Stimulated activated naive B cell treated with anti-CD40 and anti-IgM and Interleukin-4, amounts not matched to agents 10 μg/mL and 1 μg/mL and 100 μg/mL, for 72 hours (primary cell): ENCODE measurements around the gene TAS2R41.

ENCODE experiments used
- ATAC-seq, 2 donors: fragments of 150-1000 bp; cut with Tn5 transposase; replicated peaks; 2 replicates each; pipeline ENCODE4 v1.10.0; 2021; ENCODE audit warnings: moderate library complexity in 1 of 2
- DNase-seq: peaks from one replicate; pipeline ENCODE4 v3.0.0; 2021
- H3K27ac Mint-ChIP-seq: one replicate; pipeline ENCODE4 v1.8.0; 2022; ENCODE audit warnings: mild to moderate bottlenecking, mixed read lengths
- H3K27me3 Mint-ChIP-seq, 2 donors: one replicate each; pipeline ENCODE4 v1.8.0; 2022; ENCODE audit warnings: mixed read lengths in 2 of 2
- H3K36me3 Mint-ChIP-seq, 2 donors: one replicate each; pipeline ENCODE4 v1.8.0; 2022; ENCODE audit warnings: mixed read lengths in 2 of 2, mild to moderate bottlenecking in 1 of 2
- H3K4me1 Mint-ChIP-seq, 2 donors: one replicate each; pipeline ENCODE4 v1.8.0; 2022; ENCODE audit warnings: mixed read lengths in 2 of 2, mild to moderate bottlenecking in 1 of 2
- H3K4me3 Mint-ChIP-seq, 2 donors: one replicate each; pipeline ENCODE4 v1.8.0; 2022; ENCODE audit warnings: mild to moderate bottlenecking in 2 of 2, mixed read lengths in 2 of 2, moderate library complexity in 1 of 2
- H3K9me3 Mint-ChIP-seq, 2 donors: one replicate each; pipeline ENCODE4 v1.8.0; 2022; ENCODE audit warnings: mixed read lengths in 2 of 2, mild to moderate bottlenecking in 1 of 2

TAS2R41 gene

GRCh38 chr7:143493751-143494150 lies 16.1 kb downstream of the TAS2R41 start:
- DNase-seq (no peak), ATAC-seq (no peak)
- no peaks in the 10 kb centered on the region for H3K9me3 Mint-ChIP-seq
- H3K36me3 Mint-ChIP-seq, result no peaks in the 10 kb centered on the region
- no peak overlapping the region for H3K27ac Mint-ChIP-seq
- H3K4me3 Mint-ChIP-seq, result no peak overlapping the region
- H3K27me3 Mint-ChIP-seq, result peaks cover 0 to 18% of the 10 kb centered on the region in 2 donors
- H3K4me1 Mint-ChIP-seq, result peaks cover 0 to 4% of the 10 kb centered on the region in 2 donors

DNA sequence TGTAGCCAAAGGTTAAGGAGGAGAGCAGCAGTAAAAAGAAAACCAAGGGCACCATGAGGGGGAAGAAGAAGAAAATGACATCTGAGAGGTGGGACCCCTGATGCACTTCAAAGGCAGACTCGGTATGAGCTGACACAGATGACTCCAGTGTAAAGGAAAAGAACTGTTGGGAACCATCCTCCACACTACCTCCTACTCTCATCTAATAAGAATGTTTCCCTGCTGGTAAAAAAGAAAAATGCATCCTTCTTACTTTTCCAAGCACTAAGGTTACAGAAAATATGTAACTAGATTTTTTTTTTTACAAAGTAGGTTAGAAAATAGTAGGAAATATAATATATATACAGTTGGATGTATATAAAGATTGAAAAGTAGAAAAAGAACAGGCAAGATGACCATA lies 16.9 kb downstream of the TAS2R41 start:
- H3K4me1 Mint-ChIP-seq, result peaks cover 0 to 4% of the 10 kb centered on the region in 2 donors

DNA sequence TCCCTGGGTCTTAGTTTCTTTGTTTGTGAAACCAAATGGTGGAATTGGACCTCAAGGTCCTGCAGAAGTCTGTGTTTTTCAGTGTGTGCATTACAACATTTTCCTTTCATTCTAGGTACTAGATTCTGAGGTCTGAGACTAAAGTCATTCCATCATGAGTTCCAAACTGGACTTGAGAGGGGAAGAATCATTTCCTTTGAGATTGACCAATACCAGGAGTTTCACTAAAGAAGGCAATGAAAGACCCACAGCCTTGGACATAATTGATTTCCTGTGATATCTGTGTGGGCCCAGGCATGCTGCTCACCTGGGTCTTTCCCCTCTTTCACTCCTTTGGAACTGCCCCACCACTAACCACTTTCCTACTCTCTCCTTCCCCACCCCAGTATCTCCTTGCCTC lies 18.2 kb downstream of the TAS2R41 start:
- DNase-seq (no peak), ATAC-seq (no peak)
- H3K36me3 Mint-ChIP-seq, result no peaks in the 10 kb centered on the region
- peaks cover 0 to 21% of the 10 kb centered on the region in 2 donors for H3K27me3 Mint-ChIP-seq
- H3K4me1 Mint-ChIP-seq, result peaks cover 0 to 4% of the 10 kb centered on the region in 2 donors
- no peak overlapping the region for H3K4me3 Mint-ChIP-seq
- H3K27ac Mint-ChIP-seq, result no peak overlapping the region
- H3K9me3 Mint-ChIP-seq, result no peaks in the 10 kb centered on the region

More for the DNA sequence above, 16.9 kb downstream of the TAS2R41 start:
- Mint-ChIP-seq H3K36me3 (no peaks in the 10 kb centered on the region), H3K4me3 (no peak overlapping the region), H3K27ac (no peak overlapping the region), H3K27me3 (peaks cover 0 to 18% of the 10 kb centered on the region in 2 donors), H3K9me3 (no peaks in the 10 kb centered on the region)
- ATAC-seq (no peak), DNase-seq (no peak)

DNA sequence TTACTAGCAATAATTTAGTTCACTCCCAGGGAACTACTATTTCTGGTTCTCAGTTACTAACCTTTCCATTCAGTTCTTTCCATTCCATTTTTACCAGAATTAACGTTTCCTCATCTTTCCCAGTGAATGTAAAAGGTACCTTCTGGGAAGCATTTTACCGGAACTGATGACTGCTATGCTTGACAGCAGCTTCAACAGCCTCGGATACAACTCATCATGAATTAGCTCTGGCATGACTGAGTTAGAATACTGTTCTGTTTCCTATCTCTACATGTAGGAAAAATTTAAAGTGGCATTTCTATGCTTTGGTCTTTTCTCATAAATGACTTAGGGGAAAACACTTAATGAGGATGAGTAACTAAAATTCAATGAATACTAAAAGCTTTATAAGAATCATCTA lies 18.6 kb downstream of the TAS2R41 start:
- no peaks in the 10 kb centered on the region for H3K9me3 Mint-ChIP-seq
- ATAC-seq (no peak), DNase-seq (no peak)
- peaks cover 0 to 17% of the 10 kb centered on the region in 2 donors for H3K27me3 Mint-ChIP-seq
- H3K4me1 Mint-ChIP-seq, result peaks cover 0 to 4% of the 10 kb centered on the region in 2 donors
- H3K27ac Mint-ChIP-seq, result no peak overlapping the region
- no peak overlapping the region for H3K4me3 Mint-ChIP-seq
- no peaks in the 10 kb centered on the region for H3K36me3 Mint-ChIP-seq

- H3K27ac Mint-ChIP-seq, result no peak overlapping the region
- H3K9me3 Mint-ChIP-seq, result no peaks in the 10 kb centered on the region
- ATAC-seq, result no peak
- no peak overlapping the region for H3K4me3 Mint-ChIP-seq
- DNase-seq, result no peak
- no peaks in the 10 kb centered on the region for H3K4me1 Mint-ChIP-seq
- H3K27me3 Mint-ChIP-seq, result peaks cover 0 to 17% of the 10 kb centered on the region in 2 donors
- H3K36me3 Mint-ChIP-seq, result no peaks in the 10 kb centered on the region
Measured at GRCh38 chr7:143497008-143497795, 19.5 kb downstream of the TAS2R41 start.

GRCh38 chr7:143499246-143499645 lies 21.6 kb downstream of the TAS2R41 start:
- no peaks in the 10 kb centered on the region for H3K4me1 Mint-ChIP-seq
- H3K27ac Mint-ChIP-seq, result no peak overlapping the region
- H3K4me3 Mint-ChIP-seq, result no peak overlapping the region
- no peaks in the 10 kb centered on the region for H3K36me3 Mint-ChIP-seq
- DNase-seq (no peak), ATAC-seq (no peak)
- H3K27me3 Mint-ChIP-seq, result peaks cover 0 to 17% of the 10 kb centered on the region in 2 donors
- H3K9me3 Mint-ChIP-seq, result no peaks in the 10 kb centered on the region

- ATAC-seq, result no peak
- Mint-ChIP-seq H3K36me3 (no peaks in the 10 kb centered on the region), H3K4me1 (no peaks in the 10 kb centered on the region)
Measured at GRCh38 chr7:143499743-143500348, 22.2 kb downstream of the TAS2R41 start.

DNA sequence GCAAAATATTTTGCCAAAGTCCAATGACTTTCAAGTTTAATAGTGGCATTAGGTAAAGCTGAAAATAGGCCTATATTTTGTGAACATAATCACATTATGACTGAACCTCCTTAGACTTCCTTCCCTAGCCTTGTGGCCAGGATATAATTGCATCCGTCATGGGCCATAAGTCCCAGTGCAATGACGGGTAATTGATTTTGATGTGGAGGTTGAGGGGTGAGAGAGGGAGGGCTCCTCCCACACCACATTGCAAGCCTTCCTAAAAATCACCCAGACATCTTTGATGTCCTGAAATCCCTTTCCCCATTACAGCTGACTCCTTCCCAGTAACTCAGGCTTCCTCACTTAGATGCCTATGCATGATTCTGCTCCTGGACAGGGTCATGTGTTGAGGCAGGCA lies 25.6 kb downstream of the TAS2R41 start:
- no peaks in the 10 kb centered on the region for H3K4me1 Mint-ChIP-seq
- no peaks in the 10 kb centered on the region for H3K9me3 Mint-ChIP-seq
- no peak overlapping the region for H3K27ac Mint-ChIP-seq
- H3K4me3 Mint-ChIP-seq, result no peak overlapping the region
- H3K27me3 Mint-ChIP-seq, result peaks cover 0 to 4% of the 10 kb centered on the region in 2 donors
- H3K36me3 Mint-ChIP-seq, result no peaks in the 10 kb centered on the region
- ATAC-seq (no peak), DNase-seq (no peak)

More at GRCh38 chr7:143499743-143500348, 22.2 kb downstream of the TAS2R41 start:
- Mint-ChIP-seq H3K4me3 (no peak overlapping the region), H3K9me3 (no peaks in the 10 kb centered on the region), H3K27me3 (peaks cover 0 to 17% of the 10 kb centered on the region in 2 donors), H3K27ac (no peak overlapping the region)
- no peak for DNase-seq

- H3K9me3 Mint-ChIP-seq, result no peaks in the 10 kb centered on the region
- peaks cover 0 to 4% of the 10 kb centered on the region in 2 donors for H3K27me3 Mint-ChIP-seq
- ATAC-seq (no peak), DNase-seq (no peak)
- H3K4me1 Mint-ChIP-seq, result no peaks in the 10 kb centered on the region
- H3K36me3 Mint-ChIP-seq, result no peaks in the 10 kb centered on the region
- H3K4me3 Mint-ChIP-seq, result no peak overlapping the region
- no peak overlapping the region for H3K27ac Mint-ChIP-seq
Measured at GRCh38 chr7:143504215-143504936, 26.7 kb downstream of the TAS2R41 start.

GRCh38 chr7:143504937-143505297 lies 27.2 kb downstream of the TAS2R41 start:
- Mint-ChIP-seq H3K4me1 (no peaks in the 10 kb centered on the region), H3K36me3 (no peaks in the 10 kb centered on the region), H3K27me3 (peaks cover 0 to 4% of the 10 kb centered on the region in 2 donors), H3K9me3 (no peaks in the 10 kb centered on the region), H3K27ac (no peak overlapping the region), H3K4me3 (no peak overlapping the region)
- DNase-seq (no peak), ATAC-seq (no peak)

DNA sequence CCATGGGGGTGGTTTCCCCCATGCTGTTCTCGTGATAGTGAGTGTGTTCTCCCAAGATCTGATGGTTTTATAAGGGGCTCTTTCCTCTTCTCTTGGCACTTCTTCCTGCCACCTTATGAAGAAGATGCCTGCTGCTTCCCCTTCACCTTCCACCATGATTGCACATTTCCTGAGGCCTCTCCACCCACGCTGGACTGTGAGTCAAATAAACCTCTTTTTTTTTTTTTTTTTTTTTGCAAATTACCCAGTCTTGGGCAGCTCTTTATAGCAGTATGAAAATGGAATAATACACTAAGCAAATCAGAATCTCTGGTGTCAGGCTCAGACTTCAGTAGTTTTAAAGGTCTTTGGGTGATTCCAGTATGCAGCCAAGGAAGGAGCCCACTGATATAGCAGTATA lies 28.2 kb downstream of the TAS2R41 start:
- no peaks in the 10 kb centered on the region for H3K36me3 Mint-ChIP-seq
- DNase-seq, result no peak
- ATAC-seq, result no peak
- H3K9me3 Mint-ChIP-seq, result no peaks in the 10 kb centered on the region
- no peak overlapping the region for H3K27ac Mint-ChIP-seq
- no peaks in the 10 kb centered on the region for H3K27me3 Mint-ChIP-seq
- no peaks in the 10 kb centered on the region for H3K4me1 Mint-ChIP-seq
- no peak overlapping the region for H3K4me3 Mint-ChIP-seq

- H3K36me3 Mint-ChIP-seq, result no peaks in the 10 kb centered on the region
- ATAC-seq, result no peak
- no peak for DNase-seq
- H3K4me3 Mint-ChIP-seq, result no peak overlapping the region
- H3K9me3 Mint-ChIP-seq, result no peaks in the 10 kb centered on the region
- H3K27ac Mint-ChIP-seq, result no peak overlapping the region
- H3K4me1 Mint-ChIP-seq, result no peaks in the 10 kb centered on the region
- H3K27me3 Mint-ChIP-seq, result no peaks in the 10 kb centered on the region
Measured at GRCh38 chr7:143507094-143507518, 29.4 kb downstream of the TAS2R41 start.

GRCh38 chr7:143507534-143508055 lies 29.9 kb downstream of the TAS2R41 start:
- H3K9me3 Mint-ChIP-seq, result no peaks in the 10 kb centered on the region
- H3K4me1 Mint-ChIP-seq, result no peaks in the 10 kb centered on the region
- H3K36me3 Mint-ChIP-seq, result no peaks in the 10 kb centered on the region
- ATAC-seq (no peak), DNase-seq (no peak)
- no peak overlapping the region for H3K27ac Mint-ChIP-seq
- no peak overlapping the region for H3K4me3 Mint-ChIP-seq
- no peaks in the 10 kb centered on the region for H3K27me3 Mint-ChIP-seq

DNA sequence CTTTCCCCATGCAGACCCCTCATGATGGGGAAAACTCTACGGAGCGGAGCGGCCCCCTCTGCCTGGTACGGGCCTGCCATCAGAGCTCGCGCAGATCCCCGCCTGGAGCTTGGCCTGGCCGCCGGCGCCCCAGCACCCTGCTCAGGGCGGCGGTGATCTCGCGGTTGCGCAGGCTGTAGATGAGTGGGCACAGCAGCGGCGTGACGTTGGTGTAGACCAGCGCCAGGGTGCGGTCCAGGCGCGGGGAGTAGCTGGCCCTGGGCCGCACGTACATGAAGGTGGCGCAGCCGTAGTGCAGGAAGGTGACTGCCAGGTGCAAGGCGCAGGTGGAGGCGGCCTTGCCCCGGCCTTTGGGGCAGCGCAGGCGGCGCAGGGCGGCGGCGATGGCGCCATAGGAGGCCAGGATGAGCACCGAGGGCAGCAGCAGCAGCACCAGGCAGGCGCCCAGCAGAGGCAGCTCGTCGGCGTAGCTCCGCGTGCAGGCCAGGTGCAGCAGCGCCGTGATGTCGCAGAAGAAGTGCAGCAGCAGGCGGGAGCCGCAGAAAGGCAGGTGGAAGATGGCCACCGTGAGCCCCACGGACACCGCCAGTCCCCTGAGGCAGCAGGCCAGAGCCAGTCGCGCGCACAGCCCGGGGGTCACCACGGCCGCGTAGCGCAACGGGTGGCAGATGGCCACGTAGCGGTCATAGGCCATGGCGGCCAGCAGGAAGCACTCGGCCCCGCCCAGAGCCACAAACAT lies 33.4 kb downstream of the TAS2R41 start:
- H3K4me3 Mint-ChIP-seq, result no peak overlapping the region
- DNase-seq, result no peak
- no peaks in the 10 kb centered on the region for H3K27me3 Mint-ChIP-seq
- no peak for ATAC-seq
- no peaks in the 10 kb centered on the region for H3K4me1 Mint-ChIP-seq
- H3K27ac Mint-ChIP-seq, result no peak overlapping the region
- H3K36me3 Mint-ChIP-seq, result no peaks in the 10 kb centered on the region
- no peaks in the 10 kb centered on the region for H3K9me3 Mint-ChIP-seq
